GM12878 (cell line): ENCODE data around the gene HOXD9.

ENCODE experiments used
- CEBPB ChIP-seq, 2 experiments: fragments of 150-350 bp in 1 of 2; IDR thresholded peaks; 2 replicates each; pipeline ENCODE4 v1.6.1; 2012 to 2014; ENCODE audit warnings: low read depth in 2 of 2, low read length in 2 of 2, borderline replicate concordance in 1 of 2, inconsistent platforms in 1 of 2
- DPF2 ChIP-seq: fragments of 450-650 bp; IDR thresholded peaks from 2 replicates; pipeline ENCODE4 v1.6.1; 2017; ENCODE audit warnings: mild to moderate bottlenecking
- ESRRA ChIP-seq: IDR thresholded peaks from 2 replicates; pipeline ENCODE4 v1.6.1; 2012; ENCODE audit warnings: mild to moderate bottlenecking, low read length, improper control_type of control experiment
- EZH2 ChIP-seq: IDR thresholded peaks from 2 replicates; pipeline ENCODE4 v1.6.1; 2012; ENCODE audit warnings: low read depth, mild to moderate bottlenecking, control low read depth, inconsistent platforms, low read length, borderline replicate concordance; ENCODE audit not compliant: control insufficient read depth
- MYC ChIP-seq: IDR thresholded peaks from 2 replicates; pipeline ENCODE4 v1.6.1; 2011; ENCODE audit warnings: mild to moderate bottlenecking, low read length, moderate library complexity, inconsistent platforms; ENCODE audit not compliant: insufficient read depth, insufficient replicate concordance, insufficient read length, severe bottlenecking
- NFXL1 ChIP-seq: fragments of 450-650 bp; IDR thresholded peaks from 2 replicates; pipeline ENCODE4 v1.6.1; 2017; ENCODE audit warnings: antibody characterized with exemption, mild to moderate bottlenecking, borderline replicate concordance
- POLR2A ChIP-seq: IDR thresholded peaks from 2 replicates; pipeline ENCODE4 v1.6.1; 2011; ENCODE audit warnings: low read depth, mild to moderate bottlenecking, low read length
- RFX5 ChIP-seq: IDR thresholded peaks from 2 replicates; pipeline ENCODE4 v1.6.1; 2011; ENCODE audit warnings: low read depth, low read length, improper control_type of control experiment
- SIN3A ChIP-seq: IDR thresholded peaks from 2 replicates; pipeline ENCODE4 v1.6.1; 2012; ENCODE audit warnings: low read depth, low read length, improper control_type of control experiment
- TARDBP ChIP-seq: IDR thresholded peaks from 2 replicates; pipeline ENCODE4 v1.6.1; 2016; ENCODE audit warnings: borderline replicate concordance
- ZNF384 ChIP-seq: IDR thresholded peaks from 2 replicates; pipeline ENCODE4 v1.6.1; 2012; ENCODE audit warnings: low read depth, mild to moderate bottlenecking, low read length, improper control_type of control experiment, borderline replicate concordance
- TF ChIP-seq, protein P1 (sequence below), 3 experiments: IDR thresholded peaks in 2 of 3; conservative IDR thresholded peaks in 1 of 3; 2 replicates each; pipeline ENCODE4 v1.5.1; 2011; ENCODE audit warnings: low read depth in 3 of 3, low read length in 3 of 3, mild to moderate bottlenecking in 3 of 3, control low read depth in 2 of 3, moderate library complexity in 2 of 3, inconsistent platforms in 1 of 3, mixed read lengths in 1 of 3; ENCODE audit not compliant: control insufficient read depth in 2 of 3, insufficient read depth in 1 of 3; ENCODE audit errors: extremely low read depth in 1 of 3

DNA sequence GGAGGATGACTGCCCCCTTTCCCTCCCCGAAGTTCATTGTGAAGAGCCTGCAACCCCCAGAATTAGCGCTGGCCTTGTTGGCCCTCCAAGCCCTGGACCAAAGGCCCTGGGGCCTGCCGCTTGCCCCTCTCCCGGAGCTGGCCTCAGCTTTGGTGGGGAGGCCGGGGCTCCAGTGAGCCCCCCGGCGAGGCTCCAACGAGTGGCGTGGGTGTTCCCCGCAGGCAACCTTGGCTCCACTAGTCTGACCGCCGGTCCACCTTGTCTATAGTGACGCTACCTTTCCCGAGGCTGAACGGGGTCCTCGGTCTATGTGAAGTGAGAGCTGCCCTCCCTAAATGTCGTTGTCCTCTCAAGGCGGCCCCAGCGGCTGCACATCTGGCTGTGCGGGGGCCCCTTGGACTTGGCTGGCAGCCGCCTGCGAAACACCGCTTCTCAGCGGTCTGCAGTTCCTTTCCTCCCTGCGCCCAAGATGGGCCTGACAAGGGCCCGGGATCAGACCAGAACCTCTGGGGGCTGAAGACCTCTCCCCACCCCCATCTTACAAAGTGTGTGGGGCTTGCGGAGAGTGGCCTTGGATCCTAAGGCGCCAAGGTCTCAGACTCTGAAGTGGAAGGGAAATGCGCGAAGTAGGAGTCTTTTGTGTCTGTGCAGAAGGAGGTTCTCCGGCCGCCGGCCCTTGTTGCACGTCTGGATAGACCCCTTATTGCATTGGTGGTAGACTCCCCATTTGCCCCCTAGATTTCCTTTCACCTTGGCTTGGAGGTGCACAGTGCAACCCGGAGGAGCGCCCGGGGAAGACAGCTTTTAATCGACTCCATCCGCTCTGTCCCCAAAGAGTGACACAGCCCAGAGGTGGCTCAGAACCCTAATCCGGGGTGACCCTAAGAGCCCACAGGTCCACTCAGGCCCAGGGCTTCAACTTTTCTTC, 9.9 kb upstream of the HOXD9 start:
- TF ChIP-seq TARDBP (no peak), ZNF384 (no peak), MYC (no peak), ESRRA (no peak), NFXL1 (no peak), EZH2 (no peak), SIN3A (no peak), DPF2 (no peak), POLR2A (no peak), CEBPB (IDR thresholded peaks at IDR 0.05; ENCODE audit: borderline replicate concordance in 1 of 2, low read depth in 2 of 2, low read length in 2 of 2) (no peak), RFX5 (no peak)
- TF ChIP-seq, protein P1, sequence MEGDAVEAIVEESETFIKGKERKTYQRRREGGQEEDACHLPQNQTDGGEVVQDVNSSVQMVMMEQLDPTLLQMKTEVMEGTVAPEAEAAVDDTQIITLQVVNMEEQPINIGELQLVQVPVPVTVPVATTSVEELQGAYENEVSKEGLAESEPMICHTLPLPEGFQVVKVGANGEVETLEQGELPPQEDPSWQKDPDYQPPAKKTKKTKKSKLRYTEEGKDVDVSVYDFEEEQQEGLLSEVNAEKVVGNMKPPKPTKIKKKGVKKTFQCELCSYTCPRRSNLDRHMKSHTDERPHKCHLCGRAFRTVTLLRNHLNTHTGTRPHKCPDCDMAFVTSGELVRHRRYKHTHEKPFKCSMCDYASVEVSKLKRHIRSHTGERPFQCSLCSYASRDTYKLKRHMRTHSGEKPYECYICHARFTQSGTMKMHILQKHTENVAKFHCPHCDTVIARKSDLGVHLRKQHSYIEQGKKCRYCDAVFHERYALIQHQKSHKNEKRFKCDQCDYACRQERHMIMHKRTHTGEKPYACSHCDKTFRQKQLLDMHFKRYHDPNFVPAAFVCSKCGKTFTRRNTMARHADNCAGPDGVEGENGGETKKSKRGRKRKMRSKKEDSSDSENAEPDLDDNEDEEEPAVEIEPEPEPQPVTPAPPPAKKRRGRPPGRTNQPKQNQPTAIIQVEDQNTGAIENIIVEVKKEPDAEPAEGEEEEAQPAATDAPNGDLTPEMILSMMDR (IDR thresholded peaks at IDR 0.05 in 2 of 3, conservative IDR thresholded peaks at IDR 0.05 in 1 of 3; ENCODE audit: control insufficient read depth in 2 of 3, extremely low read depth in 1 of 3, insufficient read depth in 1 of 3, low read depth in 3 of 3, low read length in 3 of 3), result no peak
